HEK293 (cell line): ENCODE data around the gene ABRACL.

Experiments
- CTCF ChIA-PET: fragments of 350-600 bp; formaldehyde crosslinking; extraction: SDS; loops from one replicate; lab custom pipeline; 2021; ENCODE audit warnings: antibody characterized with exemption; lab: Yijun Ruan, JAX
- POLR2A ChIA-PET: fragments of 300-600 bp; formaldehyde crosslinking; extraction: SDS; loops from one replicate; lab custom pipeline; 2020; ENCODE audit warnings: antibody characterized with exemption, inconsistent platforms; lab: Yijun Ruan, JAX
- H3K27ac ChIP-seq: fragments of 200-500 bp; sonication (Bioruptor generic); 2 replicates; pipeline ENCODE4 v1.5.1; 2014; ENCODE audit warnings: low read depth, low read length, control low read depth, inconsistent platforms; ENCODE audit errors: extremely low read depth
- H3K36me3 ChIP-seq, 2 experiments: fragments of 200-500 bp in 1 of 2; sonication (Bioruptor generic) in 1 of 2; 1 replicate in 1 of 2; 2 replicates in 1 of 2; pipeline ENCODE4 v1.5.1; 2014 to 2017; ENCODE audit warnings: inconsistent platforms in 2 of 2, low read length in 2 of 2; ENCODE audit not compliant: control insufficient read depth in 2 of 2, insufficient read depth in 1 of 2
- H3K4me1 ChIP-seq: fragments of 200-500 bp; sonication (Bioruptor generic); 2 replicates; pipeline ENCODE4 v1.5.1; 2014; ENCODE audit warnings: mild to moderate bottlenecking, low read length, inconsistent platforms; ENCODE audit not compliant: control insufficient read depth, insufficient read depth
- H3K4me3 ChIP-seq: 2 replicates; pipeline ENCODE4 v1.5.1; 2011; ENCODE audit warnings: low read depth, mild to moderate bottlenecking, control low read depth, low read length, moderate library complexity
- H3K9me3 ChIP-seq: fragments of 200-500 bp; sonication (Bioruptor generic); 2 replicates; pipeline ENCODE4 v1.5.1; 2014; ENCODE audit warnings: low read depth, low read length, inconsistent platforms; ENCODE audit not compliant: control insufficient read depth, insufficient read depth
- FEZF1 ChIP-seq: fragments of 450-650 bp; formaldehyde crosslinking; IDR thresholded peaks from 2 replicates; pipeline ENCODE4 v1.5.1; 2016; ENCODE audit warnings: missing biosample characterization, missing genetic modification characterization
- GFI1B ChIP-seq: fragments of 450-650 bp; formaldehyde crosslinking; IDR thresholded peaks from 2 replicates; pipeline ENCODE4 v1.5.1; 2016; ENCODE audit warnings: missing biosample characterization, missing genetic modification characterization
- GLI4 ChIP-seq: fragments of 450-650 bp; formaldehyde crosslinking; IDR thresholded peaks from 2 replicates; pipeline ENCODE4 v1.5.1; 2016; ENCODE audit warnings: missing biosample characterization, missing genetic modification characterization
- KLF7 ChIP-seq: fragments of 450-650 bp; formaldehyde crosslinking; IDR thresholded peaks from 2 replicates; pipeline ENCODE4 v1.5.1; 2016; ENCODE audit warnings: missing biosample characterization, missing genetic modification characterization, borderline replicate concordance
- MZF1 ChIP-seq: fragments of 450-650 bp; formaldehyde crosslinking; IDR thresholded peaks from 2 replicates; pipeline ENCODE4 v1.5.1; 2017; ENCODE audit warnings: missing biosample characterization, missing genetic modification characterization, borderline replicate concordance
- SCRT2 ChIP-seq: fragments of 450-650 bp; formaldehyde crosslinking; IDR thresholded peaks from 2 replicates; pipeline ENCODE4 v1.5.1; 2016; ENCODE audit warnings: missing biosample characterization, missing genetic modification characterization
- SP7 ChIP-seq: fragments of 450-650 bp; formaldehyde crosslinking; IDR thresholded peaks from 2 replicates; pipeline ENCODE4 v1.5.1; 2016; ENCODE audit warnings: missing biosample characterization, missing genetic modification characterization
- ZBTB21 ChIP-seq: fragments of 450-650 bp; formaldehyde crosslinking; IDR thresholded peaks from 2 replicates; pipeline ENCODE4 v1.5.1; 2017; ENCODE audit warnings: missing biosample characterization, missing genetic modification characterization
- ZBTB7A ChIP-seq: fragments of 450-650 bp; formaldehyde crosslinking; IDR thresholded peaks from 2 replicates; pipeline ENCODE4 v1.5.1; 2016; ENCODE audit warnings: low read depth, missing biosample characterization, missing genetic modification characterization
- ZNF146 ChIP-seq: fragments of 450-650 bp; formaldehyde crosslinking; IDR thresholded peaks from 2 replicates; pipeline ENCODE4 v1.5.1; 2016; ENCODE audit warnings: missing biosample characterization, missing genetic modification characterization
- ZNF157 ChIP-seq: fragments of 450-650 bp; formaldehyde crosslinking; IDR thresholded peaks from 2 replicates; pipeline ENCODE4 v1.5.1; 2016; ENCODE audit warnings: missing biosample characterization, missing genetic modification characterization
- ZNF174 ChIP-seq: fragments of 450-650 bp; formaldehyde crosslinking; IDR thresholded peaks from 2 replicates; pipeline ENCODE4 v1.5.0; 2017; ENCODE audit warnings: missing biosample characterization, mild to moderate bottlenecking, missing genetic modification characterization
- ZNF19 ChIP-seq: fragments of 450-650 bp; formaldehyde crosslinking; IDR thresholded peaks from 2 replicates; pipeline ENCODE4; 2016; ENCODE audit warnings: missing biosample characterization, missing genetic modification characterization, low read depth
- ZNF221 ChIP-seq: fragments of 450-650 bp; formaldehyde crosslinking; IDR thresholded peaks from 2 replicates; pipeline ENCODE4 v1.5.1; 2017; ENCODE audit warnings: missing biosample characterization, missing genetic modification characterization, borderline replicate concordance
- ZNF350 ChIP-seq: fragments of 450-650 bp; formaldehyde crosslinking; IDR thresholded peaks from 2 replicates; pipeline ENCODE4 v1.5.0; 2017; ENCODE audit warnings: missing biosample characterization, mild to moderate bottlenecking, missing genetic modification characterization
- ZNF433 ChIP-seq: fragments of 450-650 bp; formaldehyde crosslinking; IDR thresholded peaks from 2 replicates; pipeline ENCODE4 v1.5.1; 2016; ENCODE audit warnings: missing biosample characterization, missing genetic modification characterization, low read depth
- ZNF561 ChIP-seq: fragments of 450-650 bp; IDR thresholded peaks from 2 replicates; pipeline ENCODE4 v1.5.1; 2018; ENCODE audit warnings: missing biosample characterization, missing genetic modification characterization, borderline replicate concordance
- ZNF585B ChIP-seq: fragments of 450-650 bp; formaldehyde crosslinking; IDR thresholded peaks from 2 replicates; pipeline ENCODE4 v1.5.1; 2016; ENCODE audit warnings: missing biosample characterization, missing genetic modification characterization
- ZNF621 ChIP-seq: fragments of 450-650 bp; formaldehyde crosslinking; IDR thresholded peaks from 2 replicates; pipeline ENCODE4 v1.5.1; 2017; ENCODE audit warnings: missing biosample characterization, missing genetic modification characterization
- ZNF629 ChIP-seq: fragments of 450-650 bp; formaldehyde crosslinking; IDR thresholded peaks from 2 replicates; pipeline ENCODE4 v1.5.1; 2017; ENCODE audit warnings: missing biosample characterization, missing genetic modification characterization
- ZNF670 ChIP-seq: fragments of 450-650 bp; formaldehyde crosslinking; IDR thresholded peaks from 2 replicates; pipeline ENCODE4 v1.5.1; 2016; ENCODE audit warnings: missing biosample characterization, missing genetic modification characterization, low read depth
- ZNF747 ChIP-seq: fragments of 450-650 bp; formaldehyde crosslinking; IDR thresholded peaks from 2 replicates; pipeline ENCODE4 v1.5.1; 2016; ENCODE audit warnings: missing biosample characterization, missing genetic modification characterization
- ZNF792 ChIP-seq: fragments of 450-650 bp; formaldehyde crosslinking; IDR thresholded peaks from 2 replicates; pipeline ENCODE4 v1.5.1; 2016; ENCODE audit warnings: missing biosample characterization, missing genetic modification characterization
- ZNF837 ChIP-seq: fragments of 450-650 bp; formaldehyde crosslinking; IDR thresholded peaks from 2 replicates; pipeline ENCODE4 v1.5.1; 2016; ENCODE audit warnings: missing biosample characterization, missing genetic modification characterization
- TF ChIP-seq, protein P1 (sequence below): fragments of 450-650 bp; formaldehyde crosslinking; IDR thresholded peaks from 2 replicates; pipeline ENCODE4 v1.5.1; 2016; ENCODE audit warnings: missing biosample characterization, missing genetic modification characterization, borderline replicate concordance
- TF ChIP-seq, protein P2 (sequence below): fragments of 450-650 bp; formaldehyde crosslinking; IDR thresholded peaks from 2 replicates; pipeline ENCODE4 v1.5.1; 2017; ENCODE audit warnings: missing biosample characterization, mild to moderate bottlenecking, missing genetic modification characterization, moderate library complexity
- TF ChIP-seq, protein P3 (sequence below): fragments of 450-650 bp; formaldehyde crosslinking; IDR thresholded peaks from 2 replicates; pipeline ENCODE4 v1.5.1; 2016; ENCODE audit warnings: missing biosample characterization, missing genetic modification characterization, borderline replicate concordance
- TF ChIP-seq, protein P4 (sequence below): fragments of 450-650 bp; formaldehyde crosslinking; IDR thresholded peaks from 2 replicates; pipeline ENCODE4 v1.5.1; 2016; ENCODE audit warnings: missing biosample characterization, missing genetic modification characterization

ABRACL gene

DNA sequence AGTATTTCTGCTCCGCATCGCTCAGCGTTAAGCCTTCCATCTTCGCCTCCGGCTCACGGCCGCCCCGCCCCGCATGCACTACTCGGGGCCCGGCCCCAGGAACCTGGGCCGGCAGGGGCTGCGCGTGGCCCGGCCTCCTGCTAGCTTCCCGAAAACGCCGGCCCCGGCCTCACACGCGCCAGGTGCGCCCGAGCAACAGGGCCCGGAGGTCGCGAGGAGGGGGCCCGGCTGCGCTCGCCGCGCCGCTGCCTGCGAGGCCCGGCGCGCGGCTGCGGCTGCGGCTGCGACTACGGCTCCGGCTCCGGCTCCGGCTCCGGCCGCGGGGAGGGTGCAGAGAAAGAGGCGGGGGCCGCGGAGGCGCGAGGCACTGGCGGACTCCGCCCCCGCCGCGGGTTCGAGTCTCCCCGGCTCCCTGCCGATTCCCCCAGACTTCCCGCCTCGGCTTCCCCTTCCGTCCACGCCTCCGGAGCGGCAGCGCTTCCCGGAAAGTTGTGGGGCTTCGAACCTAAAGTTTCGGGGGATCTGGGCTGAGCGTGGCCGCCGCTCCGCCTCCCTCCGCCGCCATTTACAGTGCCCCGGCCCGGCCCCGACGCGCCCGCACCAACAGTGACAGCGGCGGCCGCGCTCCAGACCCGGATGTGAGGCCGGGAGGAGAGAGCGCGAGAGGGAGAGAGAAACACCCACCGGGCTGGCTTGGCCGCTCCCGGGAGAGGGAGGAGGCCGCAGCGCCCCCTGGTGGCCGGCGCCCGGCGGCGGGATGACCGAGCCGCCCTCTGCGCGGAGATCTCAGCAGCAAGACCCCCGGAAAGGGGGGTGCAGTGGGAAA lies 40.7 kb upstream of the ABRACL start, which contains the start of gene REPS1:
REPS1 (minus strand) TSS at position 611 of the 826 bp plus-strand sequence; CDS start at position 40, 571 bp downstream.
- peak within 1 kb of the TSS; percentile 83 for H3K27ac ChIP-seq
- peaks cover 22% of the 10 kb centered on the region for H3K4me1 ChIP-seq
- H3K36me3 ChIP-seq = no peaks in the 10 kb centered on the region
- H3K9me3 ChIP-seq = no peaks in the 10 kb centered on the region
- ChIA-PET CTCF (interaction anchor here (0.6 to 3.6 kb wide), 26 partner anchors 8 to 1399 kb away, joined by 3 to 26 read pairs (median 4); no protein-coding TSS in a partner anchor), POLR2A (interaction anchor here (0.7 to 1.6 kb wide), 5 partner anchors 15 to 387 kb away, joined by 3 to 4 read pairs (median 4); partner anchors contain the start of gene CITED2)
- peak within 1 kb of the TSS; percentile 94 for H3K4me3 ChIP-seq
- peak; percentile 77 for TF ChIP-seq ZNF629 (tag by site-specific recombination)
- TF ChIP-seq SCRT2 = no peak; the same call in 1 of the 2 replicates
- TF ChIP-seq ZNF747 = no peak
- no peak for TF ChIP-seq ZNF157
- no peak for TF ChIP-seq ZNF174 (tag by site-specific recombination)
- TF ChIP-seq ZNF585B = no peak
- peak; percentile 73; the same call in 1 of the 2 replicates for TF ChIP-seq GLI4 (tag by site-specific recombination)
- no peak for TF ChIP-seq FEZF1 (tag by site-specific recombination)
- no peak for TF ChIP-seq ZNF837
- no peak for TF ChIP-seq ZNF146 (tag by site-specific recombination)
- TF ChIP-seq ZNF350 = no peak
- no peak for TF ChIP-seq ZNF221 (tag by site-specific recombination)
- TF ChIP-seq KLF7 (tag by site-specific recombination) = peak; percentile 76
- TF ChIP-seq GFI1B (tag by site-specific recombination) = no peak
- TF ChIP-seq, protein P1, sequence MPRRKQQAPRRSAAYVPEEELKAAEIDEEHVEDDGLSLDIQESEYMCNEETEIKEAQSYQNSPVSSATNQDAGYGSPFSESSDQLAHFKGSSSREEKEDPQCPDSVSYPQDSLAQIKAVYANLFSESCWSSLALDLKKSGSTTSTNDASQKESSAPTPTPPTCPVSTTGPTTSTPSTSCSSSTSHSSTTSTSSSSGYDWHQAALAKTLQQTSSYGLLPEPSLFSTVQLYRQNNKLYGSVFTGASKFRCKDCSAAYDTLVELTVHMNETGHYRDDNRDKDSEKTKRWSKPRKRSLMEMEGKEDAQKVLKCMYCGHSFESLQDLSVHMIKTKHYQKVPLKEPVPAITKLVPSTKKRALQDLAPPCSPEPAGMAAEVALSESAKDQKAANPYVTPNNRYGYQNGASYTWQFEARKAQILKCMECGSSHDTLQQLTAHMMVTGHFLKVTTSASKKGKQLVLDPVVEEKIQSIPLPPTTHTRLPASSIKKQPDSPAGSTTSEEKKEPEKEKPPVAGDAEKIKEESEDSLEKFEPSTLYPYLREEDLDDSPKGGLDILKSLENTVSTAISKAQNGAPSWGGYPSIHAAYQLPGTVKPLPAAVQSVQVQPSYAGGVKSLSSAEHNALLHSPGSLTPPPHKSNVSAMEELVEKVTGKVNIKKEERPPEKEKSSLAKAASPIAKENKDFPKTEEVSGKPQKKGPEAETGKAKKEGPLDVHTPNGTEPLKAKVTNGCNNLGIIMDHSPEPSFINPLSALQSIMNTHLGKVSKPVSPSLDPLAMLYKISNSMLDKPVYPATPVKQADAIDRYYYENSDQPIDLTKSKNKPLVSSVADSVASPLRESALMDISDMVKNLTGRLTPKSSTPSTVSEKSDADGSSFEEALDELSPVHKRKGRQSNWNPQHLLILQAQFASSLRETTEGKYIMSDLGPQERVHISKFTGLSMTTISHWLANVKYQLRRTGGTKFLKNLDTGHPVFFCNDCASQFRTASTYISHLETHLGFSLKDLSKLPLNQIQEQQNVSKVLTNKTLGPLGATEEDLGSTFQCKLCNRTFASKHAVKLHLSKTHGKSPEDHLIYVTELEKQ = no peak
- TF ChIP-seq, protein P2, sequence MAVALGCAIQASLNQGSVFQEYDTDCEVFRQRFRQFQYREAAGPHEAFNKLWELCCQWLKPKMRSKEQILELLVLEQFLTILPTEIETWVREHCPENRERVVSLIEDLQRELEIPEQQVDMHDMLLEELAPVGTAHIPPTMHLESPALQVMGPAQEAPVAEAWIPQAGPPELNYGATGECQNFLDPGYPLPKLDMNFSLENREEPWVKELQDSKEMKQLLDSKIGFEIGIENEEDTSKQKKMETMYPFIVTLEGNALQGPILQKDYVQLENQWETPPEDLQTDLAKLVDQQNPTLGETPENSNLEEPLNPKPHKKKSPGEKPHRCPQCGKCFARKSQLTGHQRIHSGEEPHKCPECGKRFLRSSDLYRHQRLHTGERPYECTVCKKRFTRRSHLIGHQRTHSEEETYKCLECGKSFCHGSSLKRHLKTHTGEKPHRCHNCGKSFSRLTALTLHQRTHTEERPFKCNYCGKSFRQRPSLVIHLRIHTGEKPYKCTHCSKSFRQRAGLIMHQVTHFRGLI (tag by site-specific recombination) = peak; percentile 99
- TF ChIP-seq, protein P3, sequence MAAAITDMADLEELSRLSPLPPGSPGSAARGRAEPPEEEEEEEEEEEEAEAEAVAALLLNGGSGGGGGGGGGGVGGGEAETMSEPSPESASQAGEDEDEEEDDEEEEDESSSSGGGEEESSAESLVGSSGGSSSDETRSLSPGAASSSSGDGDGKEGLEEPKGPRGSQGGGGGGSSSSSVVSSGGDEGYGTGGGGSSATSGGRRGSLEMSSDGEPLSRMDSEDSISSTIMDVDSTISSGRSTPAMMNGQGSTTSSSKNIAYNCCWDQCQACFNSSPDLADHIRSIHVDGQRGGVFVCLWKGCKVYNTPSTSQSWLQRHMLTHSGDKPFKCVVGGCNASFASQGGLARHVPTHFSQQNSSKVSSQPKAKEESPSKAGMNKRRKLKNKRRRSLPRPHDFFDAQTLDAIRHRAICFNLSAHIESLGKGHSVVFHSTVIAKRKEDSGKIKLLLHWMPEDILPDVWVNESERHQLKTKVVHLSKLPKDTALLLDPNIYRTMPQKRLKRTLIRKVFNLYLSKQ = no peak
- no peak for TF ChIP-seq ZNF792 (tag by site-specific recombination)
- TF ChIP-seq ZBTB7A (tag by site-specific recombination) = peak; percentile 69; the same call in 1 of the 2 replicates
- no peak; the same call in 1 of the 2 replicates for TF ChIP-seq MZF1
- TF ChIP-seq ZNF561 = peak; percentile 89
- TF ChIP-seq ZNF433 (tag by site-specific recombination) = no peak
- TF ChIP-seq ZBTB21 (tag by site-specific recombination) = no peak; the same call in 1 of the 2 replicates
- no peak for TF ChIP-seq ZNF670 (tag by site-specific recombination)
- no peak for TF ChIP-seq ZNF19 (tag by site-specific recombination)
- peak; percentile 89 for TF ChIP-seq SP7 (tag by site-specific recombination)
- no peak for TF ChIP-seq ZNF621 (tag by site-specific recombination)
- TF ChIP-seq, protein P4, sequence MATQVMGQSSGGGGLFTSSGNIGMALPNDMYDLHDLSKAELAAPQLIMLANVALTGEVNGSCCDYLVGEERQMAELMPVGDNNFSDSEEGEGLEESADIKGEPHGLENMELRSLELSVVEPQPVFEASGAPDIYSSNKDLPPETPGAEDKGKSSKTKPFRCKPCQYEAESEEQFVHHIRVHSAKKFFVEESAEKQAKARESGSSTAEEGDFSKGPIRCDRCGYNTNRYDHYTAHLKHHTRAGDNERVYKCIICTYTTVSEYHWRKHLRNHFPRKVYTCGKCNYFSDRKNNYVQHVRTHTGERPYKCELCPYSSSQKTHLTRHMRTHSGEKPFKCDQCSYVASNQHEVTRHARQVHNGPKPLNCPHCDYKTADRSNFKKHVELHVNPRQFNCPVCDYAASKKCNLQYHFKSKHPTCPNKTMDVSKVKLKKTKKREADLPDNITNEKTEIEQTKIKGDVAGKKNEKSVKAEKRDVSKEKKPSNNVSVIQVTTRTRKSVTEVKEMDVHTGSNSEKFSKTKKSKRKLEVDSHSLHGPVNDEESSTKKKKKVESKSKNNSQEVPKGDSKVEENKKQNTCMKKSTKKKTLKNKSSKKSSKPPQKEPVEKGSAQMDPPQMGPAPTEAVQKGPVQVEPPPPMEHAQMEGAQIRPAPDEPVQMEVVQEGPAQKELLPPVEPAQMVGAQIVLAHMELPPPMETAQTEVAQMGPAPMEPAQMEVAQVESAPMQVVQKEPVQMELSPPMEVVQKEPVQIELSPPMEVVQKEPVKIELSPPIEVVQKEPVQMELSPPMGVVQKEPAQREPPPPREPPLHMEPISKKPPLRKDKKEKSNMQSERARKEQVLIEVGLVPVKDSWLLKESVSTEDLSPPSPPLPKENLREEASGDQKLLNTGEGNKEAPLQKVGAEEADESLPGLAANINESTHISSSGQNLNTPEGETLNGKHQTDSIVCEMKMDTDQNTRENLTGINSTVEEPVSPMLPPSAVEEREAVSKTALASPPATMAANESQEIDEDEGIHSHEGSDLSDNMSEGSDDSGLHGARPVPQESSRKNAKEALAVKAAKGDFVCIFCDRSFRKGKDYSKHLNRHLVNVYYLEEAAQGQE = no peak
